H9 (cell line): ENCODE data around the gene COX5A. TPM values are rescaled to one million over a fixed set of nuclear protein-coding genes. Genes with fewer than 3 reads are reported as not detected.
"Not testable (repeated sequence)": the region's sequence is repeated elsewhere in the genome, so short reads cannot be mapped to it uniquely, and the experiment has no call there.

Experiments used
- DNase-seq: peaks from one replicate; pipeline ENCODE4 v3.0.0-alpha.2; 2017
- H2AFZ ChIP-seq: one replicate; pipeline ENCODE4 v1.6.1; 2013; ENCODE audit warnings: mild to moderate bottlenecking, low read length, control low read depth, moderate library complexity
- H2AK5ac ChIP-seq: 2 replicates; pipeline ENCODE4 v1.6.1; 2013; ENCODE audit warnings: low read length, control low read depth, mixed read lengths; ENCODE audit not compliant: insufficient read length
- H2BK120ac ChIP-seq: one replicate; pipeline ENCODE4 v1.6.1; 2013; ENCODE audit warnings: low read depth, mild to moderate bottlenecking, low read length, control low read depth, inconsistent platforms; ENCODE audit not compliant: poor library complexity, severe bottlenecking
- H2BK12ac ChIP-seq: 2 replicates; pipeline ENCODE4 v1.6.1; 2013; ENCODE audit warnings: low read length, control low read depth, mixed read lengths, low read depth; ENCODE audit not compliant: insufficient read length
- H2BK15ac ChIP-seq: 2 replicates; pipeline ENCODE4 v1.6.1; 2013; ENCODE audit warnings: low read depth, low read length, control low read depth
- H2BK20ac ChIP-seq: one replicate; pipeline ENCODE4 v1.6.1; 2013; ENCODE audit warnings: low read depth, mild to moderate bottlenecking, low read length, control low read depth, inconsistent platforms; ENCODE audit not compliant: poor library complexity, severe bottlenecking
- H2BK5ac ChIP-seq: 2 replicates; pipeline ENCODE4 v1.6.1; 2013; ENCODE audit warnings: low read length, control low read depth, mixed read lengths; ENCODE audit not compliant: insufficient read length
- H3K14ac ChIP-seq: 2 replicates; pipeline ENCODE4 v1.6.1; 2013; ENCODE audit warnings: low read length, control low read depth; ENCODE audit not compliant: insufficient read depth
- H3K18ac ChIP-seq: 2 replicates; pipeline ENCODE4 v1.6.1; 2013; ENCODE audit warnings: low read depth, mild to moderate bottlenecking, mixed read lengths, low read length, control low read depth; ENCODE audit not compliant: insufficient read length
- H3K23ac ChIP-seq: 2 replicates; pipeline ENCODE4 v1.6.1; 2013; ENCODE audit warnings: low read length, control low read depth, mixed read lengths, low read depth; ENCODE audit not compliant: insufficient read length
- H3K23me2 ChIP-seq: 2 replicates; pipeline ENCODE4 v1.6.1; 2013; ENCODE audit warnings: low read depth, mild to moderate bottlenecking, mixed read lengths, low read length, control low read depth; ENCODE audit not compliant: insufficient read length, poor library complexity, severe bottlenecking
- H3K27ac ChIP-seq: 2 replicates; pipeline ENCODE4 v1.5.1; 2013; ENCODE audit warnings: low read length, control low read depth, mixed read lengths, low read depth; ENCODE audit not compliant: insufficient read length
- H3K27me3 ChIP-seq: 2 replicates; pipeline ENCODE4 v1.6.1; 2013; ENCODE audit warnings: low read length, control low read depth, inconsistent platforms; ENCODE audit not compliant: insufficient read depth
- H3K4ac ChIP-seq: 2 replicates; pipeline ENCODE4 v1.6.1; 2013; ENCODE audit warnings: low read depth, mild to moderate bottlenecking, control low read depth, inconsistent platforms, low read length, moderate library complexity
- H3K4me1 ChIP-seq: 2 replicates; pipeline ENCODE4 v1.6.1; 2013; ENCODE audit warnings: low read length, control low read depth, inconsistent platforms; ENCODE audit not compliant: insufficient read depth
- H3K4me2 ChIP-seq: 2 replicates; pipeline ENCODE4 v1.6.1; 2013; ENCODE audit warnings: low read length, control low read depth, mixed read lengths; ENCODE audit not compliant: insufficient read length, insufficient read depth
- H3K56ac ChIP-seq: 2 replicates; pipeline ENCODE4 v1.6.1; 2013; ENCODE audit warnings: low read depth, mild to moderate bottlenecking, mixed read lengths, low read length, control low read depth; ENCODE audit not compliant: insufficient read length
- H3K79me1 ChIP-seq: 2 replicates; pipeline ENCODE4 v1.6.1; 2013; ENCODE audit warnings: low read depth, mild to moderate bottlenecking, moderate library complexity, low read length, control low read depth, inconsistent platforms; ENCODE audit not compliant: insufficient read depth, poor library complexity, severe bottlenecking
- H3K79me2 ChIP-seq: 2 replicates; pipeline ENCODE4 v1.6.1; 2013; ENCODE audit warnings: low read length, control low read depth, inconsistent platforms; ENCODE audit not compliant: insufficient read depth
- H3K9ac ChIP-seq: 2 replicates; pipeline ENCODE4 v1.6.1; 2013; ENCODE audit warnings: low read length, control low read depth, mixed read lengths; ENCODE audit not compliant: insufficient read length; ENCODE audit errors: extremely low read depth
- H3K9me3 ChIP-seq: one replicate; pipeline ENCODE4 v1.6.1; 2013; ENCODE audit warnings: low read depth, low read length, inconsistent platforms; ENCODE audit not compliant: control insufficient read depth
- H3T11ph ChIP-seq: one replicate; pipeline ENCODE4 v1.6.1; 2013; ENCODE audit warnings: mild to moderate bottlenecking, low read length, control low read depth, inconsistent platforms
- H4K20me1 ChIP-seq: one replicate; pipeline ENCODE4 v1.6.1; 2013; ENCODE audit not compliant: control insufficient read depth, insufficient read length, insufficient read depth
- H4K5ac ChIP-seq: 2 replicates; pipeline ENCODE4 v1.6.1; 2013; ENCODE audit warnings: low read depth, mild to moderate bottlenecking, mixed read lengths, low read length, control low read depth; ENCODE audit not compliant: insufficient read length
- H4K8ac ChIP-seq: replicated peaks from 2 replicates; pipeline ENCODE4 v1.6.1; 2013; ENCODE audit warnings: low read length, control low read depth, mixed read lengths, low read depth; ENCODE audit not compliant: insufficient read length
- H4K91ac ChIP-seq: 2 replicates; pipeline ENCODE4 v1.6.1; 2013; ENCODE audit warnings: low read depth, mild to moderate bottlenecking, moderate library complexity, mixed read lengths, low read length, control low read depth; ENCODE audit not compliant: insufficient read length
- H3K27ac Mint-ChIP-seq, 3 experiments: 2 replicates in 2 of 3; 3 replicates in 1 of 3; pipeline ENCODE4 v1.8.0; 2020 to 2021; ENCODE audit warnings: mixed read lengths in 3 of 3, mild to moderate bottlenecking in 1 of 3, moderate library complexity in 1 of 3
- H3K27me3 Mint-ChIP-seq: 2 replicates; pipeline ENCODE4 v1.8.0; 2021; ENCODE audit warnings: low read depth, mild to moderate bottlenecking, moderate library complexity, mixed read lengths
- H3K36me3 Mint-ChIP-seq, 3 experiments: 2 replicates in 2 of 3; 3 replicates in 1 of 3; pipeline ENCODE4 v1.8.0; 2020 to 2021; ENCODE audit warnings: low read depth in 3 of 3, mixed read lengths in 3 of 3; ENCODE audit not compliant: insufficient read depth in 1 of 3
- H3K4me1 Mint-ChIP-seq, 2 experiments: 2 replicates each; pipeline ENCODE4 v1.8.0; 2020; ENCODE audit warnings: mixed read lengths in 2 of 2
- H3K4me3 Mint-ChIP-seq, 2 experiments: 2 replicates in 1 of 2; 3 replicates in 1 of 2; pipeline ENCODE4 v1.8.0; 2020 to 2021; ENCODE audit warnings: mild to moderate bottlenecking in 2 of 2, mixed read lengths in 2 of 2, moderate library complexity in 1 of 2
- H3K9me3 Mint-ChIP-seq, 2 experiments: 2 replicates in 1 of 2; 3 replicates in 1 of 2; pipeline ENCODE4 v1.8.0; 2020; ENCODE audit warnings: mild to moderate bottlenecking in 2 of 2, mixed read lengths in 2 of 2, moderate library complexity in 1 of 2
- CTCF ChIP-seq: fragments of 200-600 bp; sonication (generic); conservative IDR thresholded peaks from 3 replicates; pipeline ENCODE4 v1.8.0; 2021; ENCODE audit warnings: antibody characterized with exemption, mild to moderate bottlenecking
- WGBS: extraction: QIAGEN DNeasy Blood & Tissue Kit; methylation state at CpG from one replicate; pipeline ENCODE4 v1.1.7; 2013; ENCODE audit warnings: missing lambda C conversion rate, low lambda C conversion rate, mixed read lengths; ENCODE audit not compliant: insufficient read length; ENCODE audit errors: extremely low coverage; 5-methylcytosine and 5-hydroxymethylcytosine counted together
- total RNA-seq: library from RNA; stranded (reverse); gene quantifications from 2 replicates; pipeline ENCODE4 v1.2.1, GENCODE V29; 2021

The COX5A gene
- total RNA-seq, 1 experiment from 2014 or later, result 331 TPM

- H3K4me1 Mint-ChIP-seq, result peaks cover 1 to 2% of the 10 kb centered on the region in 2 experiments
- peaks cover 25 to 60% (median 49%) of the 10 kb centered on the region in 3 experiments; a peak in 6 of 7 replicates for H3K36me3 Mint-ChIP-seq
- no peaks in the 10 kb centered on the region for H3K79me2 ChIP-seq
- DNase-seq, result no peak
- H3K9me3 Mint-ChIP-seq, result no peaks in the 10 kb centered on the region
- no peak overlapping the region for H3T11ph ChIP-seq
- H3K4me1 ChIP-seq, result no peaks in the 10 kb centered on the region
- no peak overlapping the region for H3K9ac ChIP-seq
- H2AK5ac ChIP-seq, result no peak overlapping the region
- H4K5ac ChIP-seq, result no peak overlapping the region
- no peak overlapping the region for H3K18ac ChIP-seq
- no peak for TF ChIP-seq CTCF
- no peak overlapping the region for H3K4me2 ChIP-seq
- H3K23me2 ChIP-seq, result no peaks in the 10 kb centered on the region
- H3K4me3 Mint-ChIP-seq, result no peak overlapping the region
- H3K9me3 ChIP-seq, result no peaks in the 10 kb centered on the region
- H3K79me1 ChIP-seq, result no peaks in the 10 kb centered on the region
- H3K27me3 ChIP-seq, result no peaks in the 10 kb centered on the region
- no peak overlapping the region for H2AFZ ChIP-seq
- no peak overlapping the region for H2BK120ac ChIP-seq
- no peaks in the 10 kb centered on the region for H3K27me3 Mint-ChIP-seq
- H3K27ac Mint-ChIP-seq, result no peak overlapping the region; a peak in 1 of 7 replicates
- no peak overlapping the region for H4K91ac ChIP-seq
- no peak overlapping the region for H3K14ac ChIP-seq
- H2BK20ac ChIP-seq, result no peak overlapping the region
- H2BK5ac ChIP-seq, result no peak overlapping the region
- H3K56ac ChIP-seq, result no peak overlapping the region
- H3K23ac ChIP-seq, result no peak overlapping the region
- H3K4ac ChIP-seq, result no peak overlapping the region
- no peak overlapping the region for H4K8ac ChIP-seq
- H2BK15ac ChIP-seq, result no peak overlapping the region
- WGBS, result no CpG with 5 or more reads among the region's 6 CpGs
- no peaks in the 10 kb centered on the region for H4K20me1 ChIP-seq
- H2BK12ac ChIP-seq, result no peak overlapping the region
- no peak overlapping the region for H3K27ac ChIP-seq
These were observed 42.0 kb downstream of the COX5A start for GRCh38 chr15:74895830-74896229.

- not testable (repeated sequence) for H2AFZ ChIP-seq, H2BK5ac ChIP-seq, H3T11ph ChIP-seq, H3K4me2 ChIP-seq, H2BK15ac ChIP-seq, H3K56ac ChIP-seq, H3K14ac ChIP-seq, H4K5ac ChIP-seq, H3K4ac ChIP-seq, H4K8ac ChIP-seq, H2BK12ac ChIP-seq, H3K4me1 ChIP-seq, H3K79me2 ChIP-seq, H2AK5ac ChIP-seq, H2BK20ac ChIP-seq, H3K27me3 Mint-ChIP-seq, H2BK120ac ChIP-seq, H3K23ac ChIP-seq, H4K91ac ChIP-seq, H3K18ac ChIP-seq, H3K9me3 ChIP-seq, H3K27me3 ChIP-seq, H4K20me1 ChIP-seq, H3K27ac ChIP-seq, H3K27ac Mint-ChIP-seq, H3K9me3 Mint-ChIP-seq, H3K79me1 ChIP-seq, H3K9ac ChIP-seq, DNase-seq, H3K4me3 Mint-ChIP-seq
- Mint-ChIP-seq H3K36me3 (peaks cover 17 to 45% (median 39%) of the 10 kb centered on the region in 3 experiments; a peak in 6 of 7 replicates), H3K4me1 (peaks cover 10% of the 10 kb centered on the region in 2 experiments)
- H3K23me2 ChIP-seq, result peaks cover 10% of the 10 kb centered on the region
- no CpG with 5 or more reads among the region's 7 CpGs for whole genome bisulfite sequencing
These were observed 43.5 kb downstream of the COX5A start for GRCh38 chr15:74894383-74894782.
